SK-N-SH treated with all-trans-retinoic acid at 6 μM for 48 hours (cell line): Measurements from ENCODE around the gene SARS2.

Source experiments
- ATAC-seq: fragments of 200-7000 bp; cut with Tn5 transposase; 3 replicates; pipeline ENCODE4 v1.9.1; 2020; ENCODE audit warnings: mild to moderate bottlenecking, moderate library complexity
- BACH2 ChIP-seq: fragments of 250-450 bp; sonication (Bioruptor Pico); IDR thresholded peaks from 2 replicates; pipeline ENCODE4 v1.9.0; 2021; ENCODE audit warnings: mild to moderate bottlenecking, borderline replicate concordance
- CREB5 ChIP-seq: fragments of 250-450 bp; sonication (Bioruptor Pico); IDR thresholded peaks from 2 replicates; pipeline ENCODE4 v1.5.1; 2020; ENCODE audit warnings: low read depth, mild to moderate bottlenecking, moderate library complexity
- CSDC2 ChIP-seq: fragments of 250-450 bp; sonication (Bioruptor Pico); IDR thresholded peaks from 2 replicates; pipeline ENCODE4 v1.5.0; 2020; ENCODE audit warnings: mild to moderate bottlenecking, moderate library complexity
- ESRRG ChIP-seq: fragments of 250-450 bp; sonication (Bioruptor Pico); IDR thresholded peaks from 2 replicates; pipeline ENCODE4 v1.6.1; 2021; ENCODE audit warnings: mild to moderate bottlenecking
- GLIS3 ChIP-seq: fragments of 250-450 bp; sonication (Bioruptor Pico); IDR thresholded peaks from 2 replicates; pipeline ENCODE4 v1.5.0; 2020; ENCODE audit warnings: mild to moderate bottlenecking, moderate library complexity
- ISL1 ChIP-seq: fragments of 250-450 bp; sonication (Bioruptor Pico); IDR thresholded peaks from 2 replicates; pipeline ENCODE4 v2.1.2; 2022; ENCODE audit warnings: mild to moderate bottlenecking, moderate library complexity
- OSR1 ChIP-seq: fragments of 250-450 bp; sonication (Bioruptor Pico); IDR thresholded peaks from 2 replicates; pipeline ENCODE4 v1.8.0; 2022; ENCODE audit warnings: moderate library complexity, mild to moderate bottlenecking, inconsistent platforms
- PATZ1 ChIP-seq: fragments of 250-450 bp; sonication (Bioruptor Pico); IDR thresholded peaks from 2 replicates; pipeline ENCODE4 v1.8.0; 2020; ENCODE audit warnings: mild to moderate bottlenecking, moderate library complexity, borderline replicate concordance
- POU6F1 ChIP-seq: fragments of 250-450 bp; sonication (Bioruptor Pico); IDR thresholded peaks from 2 replicates; pipeline ENCODE4 v1.8.0; 2021; ENCODE audit warnings: low read depth, mild to moderate bottlenecking, moderate library complexity, borderline replicate concordance
- RARB ChIP-seq: fragments of 250-450 bp; sonication (Bioruptor Pico); IDR thresholded peaks from 2 replicates; pipeline ENCODE4 v1.8.0; 2021; ENCODE audit warnings: mild to moderate bottlenecking, moderate library complexity
- SNAI2 ChIP-seq: fragments of 250-450 bp; sonication (Bioruptor Pico); IDR thresholded peaks from 2 replicates; pipeline ENCODE4 v1.5.0; 2020; ENCODE audit warnings: mild to moderate bottlenecking, moderate library complexity
- TCF4 ChIP-seq: fragments of 250-450 bp; sonication (Bioruptor Pico); IDR thresholded peaks from 2 replicates; pipeline ENCODE4 v1.8.0; 2021; ENCODE audit warnings: mild to moderate bottlenecking, moderate library complexity, borderline replicate concordance
- TOX ChIP-seq: fragments of 250-450 bp; sonication (Bioruptor Pico); IDR thresholded peaks from 2 replicates; pipeline ENCODE4 v1.8.0; 2021; ENCODE audit warnings: mild to moderate bottlenecking, moderate library complexity, borderline replicate concordance
- ZFP3 ChIP-seq: fragments of 250-450 bp; sonication (Bioruptor Pico); IDR thresholded peaks from 2 replicates; pipeline ENCODE4 v1.5.0; 2020; ENCODE audit warnings: mild to moderate bottlenecking, moderate library complexity
- ZNF565 ChIP-seq: fragments of 450-650 bp; formaldehyde crosslinking; conservative IDR thresholded peaks from 2 replicates; pipeline ENCODE4 v1.5.0; 2020; ENCODE audit warnings: low read depth, mild to moderate bottlenecking, moderate library complexity
- ZNF70 ChIP-seq: fragments of 450-650 bp; formaldehyde crosslinking; IDR thresholded peaks from 2 replicates; pipeline ENCODE4 v1.5.0; 2020; ENCODE audit warnings: mild to moderate bottlenecking, moderate library complexity
- ZNF8 ChIP-seq: fragments of 450-650 bp; formaldehyde crosslinking; IDR thresholded peaks from 2 replicates; pipeline ENCODE4 v1.5.0; 2020; ENCODE audit warnings: mild to moderate bottlenecking, moderate library complexity
- TF ChIP-seq, protein P1 (sequence below): fragments of 250-450 bp; sonication (Bioruptor Pico); IDR thresholded peaks from 2 replicates; pipeline ENCODE4 v1.5.1; 2021; ENCODE audit warnings: mild to moderate bottlenecking, moderate library complexity

The SARS2 gene

GRCh38 chr19:38932425-38933179 lies 2.0 kb upstream of the SARS2 start:
- TF ChIP-seq GLIS3, result no peak
- TF ChIP-seq ISL1 (CRISPR knock-in tag), result no peak
- TF ChIP-seq OSR1 (CRISPR knock-in tag), result no peak
- no peak for TF ChIP-seq TCF4 (CRISPR knock-in tag)
- no peak for TF ChIP-seq ZNF565 (CRISPR knock-in tag)
- TF ChIP-seq ESRRG (CRISPR knock-in tag), result no peak
- no peak for TF ChIP-seq POU6F1 (CRISPR knock-in tag)
- no peak for TF ChIP-seq SNAI2 (CRISPR knock-in tag)
- no peak for TF ChIP-seq BACH2
- no peak for TF ChIP-seq ZFP3 (CRISPR knock-in tag)
- TF ChIP-seq RARB, result no peak
- TF ChIP-seq CSDC2 (CRISPR knock-in tag), result no peak
- no peak for TF ChIP-seq ZNF70 (CRISPR knock-in tag)
- TF ChIP-seq, protein P1, sequence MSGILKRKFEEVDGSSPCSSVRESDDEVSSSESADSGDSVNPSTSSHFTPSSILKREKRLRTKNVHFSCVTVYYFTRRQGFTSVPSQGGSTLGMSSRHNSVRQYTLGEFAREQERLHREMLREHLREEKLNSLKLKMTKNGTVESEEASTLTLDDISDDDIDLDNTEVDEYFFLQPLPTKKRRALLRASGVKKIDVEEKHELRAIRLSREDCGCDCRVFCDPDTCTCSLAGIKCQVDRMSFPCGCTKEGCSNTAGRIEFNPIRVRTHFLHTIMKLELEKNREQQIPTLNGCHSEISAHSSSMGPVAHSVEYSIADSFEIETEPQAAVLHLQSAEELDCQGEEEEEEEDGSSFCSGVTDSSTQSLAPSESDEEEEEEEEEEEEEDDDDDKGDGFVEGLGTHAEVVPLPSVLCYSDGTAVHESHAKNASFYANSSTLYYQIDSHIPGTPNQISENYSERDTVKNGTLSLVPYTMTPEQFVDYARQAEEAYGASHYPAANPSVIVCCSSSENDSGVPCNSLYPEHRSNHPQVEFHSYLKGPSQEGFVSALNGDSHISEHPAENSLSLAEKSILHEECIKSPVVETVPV (CRISPR knock-in tag), result no peak
- TF ChIP-seq ZNF8, result no peak
- no peak for TF ChIP-seq TOX
- no peak for TF ChIP-seq PATZ1 (CRISPR knock-in tag)
- no peak for ATAC-seq

- no peak for ATAC-seq
- TF ChIP-seq ZNF565 (CRISPR knock-in tag), result no peak
Measured at GRCh38 chr19:38931521-38931793, 894 bp upstream of the SARS2 start.

- TF ChIP-seq CREB5 (no peak), POU6F1 (CRISPR knock-in tag) (no peak), ZNF565 (CRISPR knock-in tag) (no peak), ZFP3 (CRISPR knock-in tag) (no peak), TOX (no peak)
- TF ChIP-seq, protein P1 (CRISPR knock-in tag), result no peak
- ATAC-seq, result peak; percentile 99
Measured at GRCh38 chr19:38930776-38931520, 385 bp upstream of the SARS2 start, which contains the start of gene MRPS12. Gene MRPS12, plus strand, starts transcription at chr19:38930944. Its CDS starts 351 bp downstream, at chr19:38931295.
